ENCODE results near the gene FAAP20. TPM values are rescaled to one million over a fixed set of nuclear protein-coding genes. Genes with fewer than 3 reads are reported as not detected.

The FAAP20 gene
- total RNA-seq, 1 donor from 2014 or later = 114 TPM

GRCh38 chr1:2193514-2194281 lies 874 bp downstream of the FAAP20 start:
- Histone ChIP-seq H3K9me3 (ENCODE audit: insufficient read depth, low read depth, low read length) (no peaks in the 10 kb centered on the region), H3K4me1 (ENCODE audit: insufficient read depth, low read length) (peaks cover 30% of the 10 kb centered on the region), H3K4me2 (ENCODE audit: low read length) (peak overlapping the region; percentile 88), H3K27ac (ENCODE audit: low read depth, low read length) (peak overlapping the region; percentile 12), H3K4me3 (ENCODE audit: insufficient read depth, low read depth, low read length) (peak overlapping the region; percentile 52), H2AFZ (ENCODE audit: low read depth, low read length) (no peak overlapping the region), H3K79me2 (ENCODE audit: insufficient read depth, low read length) (peaks cover 42% of the 10 kb centered on the region), H3K9ac (ENCODE audit: low read length) (peak overlapping the region; percentile 66), H4K20me1 (ENCODE audit: insufficient read depth, low read length) (peaks cover 15% of the 10 kb centered on the region), H3K36me3 (ENCODE audit: insufficient read depth, low read length) (no peaks in the 10 kb centered on the region), H3K27me3 (ENCODE audit: insufficient read depth, low read length) (no peaks in the 10 kb centered on the region)
- no peak for DNase-seq (ENCODE audit: low read depth)
- H3K9me3 Mint-ChIP-seq (ENCODE audit: unreplicated experiment) = no peaks in the 10 kb centered on the region
- peak overlapping the region; percentile 78 for H3K4me3 Mint-ChIP-seq (ENCODE audit: unreplicated experiment)
- H3K36me3 Mint-ChIP-seq (ENCODE audit: low read depth, unreplicated experiment) = peaks cover 2% of the 10 kb centered on the region
- H3K27ac Mint-ChIP-seq (ENCODE audit: unreplicated experiment) = no peak overlapping the region
- TF ChIP-seq EZH2 (IDR thresholded peaks at IDR 0.05; ENCODE audit: insufficient read depth, low read length) = no peak
- TF ChIP-seq, protein P1, sequence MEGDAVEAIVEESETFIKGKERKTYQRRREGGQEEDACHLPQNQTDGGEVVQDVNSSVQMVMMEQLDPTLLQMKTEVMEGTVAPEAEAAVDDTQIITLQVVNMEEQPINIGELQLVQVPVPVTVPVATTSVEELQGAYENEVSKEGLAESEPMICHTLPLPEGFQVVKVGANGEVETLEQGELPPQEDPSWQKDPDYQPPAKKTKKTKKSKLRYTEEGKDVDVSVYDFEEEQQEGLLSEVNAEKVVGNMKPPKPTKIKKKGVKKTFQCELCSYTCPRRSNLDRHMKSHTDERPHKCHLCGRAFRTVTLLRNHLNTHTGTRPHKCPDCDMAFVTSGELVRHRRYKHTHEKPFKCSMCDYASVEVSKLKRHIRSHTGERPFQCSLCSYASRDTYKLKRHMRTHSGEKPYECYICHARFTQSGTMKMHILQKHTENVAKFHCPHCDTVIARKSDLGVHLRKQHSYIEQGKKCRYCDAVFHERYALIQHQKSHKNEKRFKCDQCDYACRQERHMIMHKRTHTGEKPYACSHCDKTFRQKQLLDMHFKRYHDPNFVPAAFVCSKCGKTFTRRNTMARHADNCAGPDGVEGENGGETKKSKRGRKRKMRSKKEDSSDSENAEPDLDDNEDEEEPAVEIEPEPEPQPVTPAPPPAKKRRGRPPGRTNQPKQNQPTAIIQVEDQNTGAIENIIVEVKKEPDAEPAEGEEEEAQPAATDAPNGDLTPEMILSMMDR (IDR thresholded peaks at IDR 0.05; ENCODE audit: insufficient read depth, low read depth, low read length) = no peak
- peaks cover 3% of the 10 kb centered on the region for H3K4me1 Mint-ChIP-seq (ENCODE audit: low read depth, unreplicated experiment)
- FAIRE-seq = no peak
- H3K27me3 Mint-ChIP-seq (ENCODE audit: low read depth, unreplicated experiment) = no peaks in the 10 kb centered on the region

- Histone ChIP-seq H3K79me2 (ENCODE audit: insufficient read depth, low read length) (peaks cover 42% of the 10 kb centered on the region), H3K9me3 (ENCODE audit: insufficient read depth, low read depth, low read length) (no peaks in the 10 kb centered on the region), H3K4me3 (ENCODE audit: insufficient read depth, low read depth, low read length) (no peak overlapping the region), H3K27me3 (ENCODE audit: insufficient read depth, low read length) (no peaks in the 10 kb centered on the region), H3K4me2 (ENCODE audit: low read length) (peak overlapping the region; percentile 88), H2AFZ (ENCODE audit: low read depth, low read length) (no peak overlapping the region), H3K9ac (ENCODE audit: low read length) (peak overlapping the region; percentile 19), H3K4me1 (ENCODE audit: insufficient read depth, low read length) (peaks cover 29% of the 10 kb centered on the region), H3K36me3 (ENCODE audit: insufficient read depth, low read length) (no peaks in the 10 kb centered on the region), H3K27ac (ENCODE audit: low read depth, low read length) (no peak overlapping the region), H4K20me1 (ENCODE audit: insufficient read depth, low read length) (peaks cover 15% of the 10 kb centered on the region)
- H3K4me1 Mint-ChIP-seq (ENCODE audit: low read depth, unreplicated experiment) = peaks cover 3% of the 10 kb centered on the region
- no peaks in the 10 kb centered on the region for H3K27me3 Mint-ChIP-seq (ENCODE audit: low read depth, unreplicated experiment)
- peak overlapping the region; percentile 74 for H3K4me3 Mint-ChIP-seq (ENCODE audit: unreplicated experiment)
- TF ChIP-seq, protein P1 (IDR thresholded peaks at IDR 0.05; ENCODE audit: insufficient read depth, low read depth, low read length) = no peak
- TF ChIP-seq EZH2 (IDR thresholded peaks at IDR 0.05; ENCODE audit: insufficient read depth, low read length) = no peak
- H3K27ac Mint-ChIP-seq (ENCODE audit: unreplicated experiment) = no peak overlapping the region
- no peaks in the 10 kb centered on the region for H3K9me3 Mint-ChIP-seq (ENCODE audit: unreplicated experiment)
- H3K36me3 Mint-ChIP-seq (ENCODE audit: low read depth, unreplicated experiment) = peaks cover 2% of the 10 kb centered on the region
- FAIRE-seq = no peak
- DNase-seq (ENCODE audit: low read depth) = peak; percentile 85
These were observed 2.3 kb downstream of the FAAP20 start for GRCh38 chr1:2192031-2192995.
